A549 (cell line): ENCODE measurements around the gene CCND1. TPM values are rescaled to one million over a fixed set of nuclear protein-coding genes. Genes with fewer than 3 reads are reported as not detected.

ENCODE experiments used
- ATAC-seq, 2 experiments: fragments of 200-7000 bp in 1 of 2; fragments of >200 bp in 1 of 2; cut with Nextera tagmentation in 1 of 2; cut with Tn5 transposase in 1 of 2; 3 replicates each; pipeline versions ENCODE4 v1.8.0 to v1.9.1; 2018 to 2020; ENCODE audit warnings: mild to moderate bottlenecking in 1 of 2, moderate library complexity in 1 of 2
- CTCF ChIA-PET: fragments of 300-600 bp; sonication (Branson Sonifier 250); formaldehyde crosslinking; extraction: SDS; loops from one replicate; lab custom pipeline; 2021; ENCODE audit warnings: antibody characterized with exemption, inconsistent platforms; lab: Yijun Ruan, JAX
- POLR2A ChIA-PET: fragments of 350-600 bp; formaldehyde crosslinking; extraction: SDS; loops from one replicate; lab custom pipeline; 2021; ENCODE audit warnings: antibody characterized with exemption, inconsistent platforms; lab: Yijun Ruan, JAX
- DNase-seq, 2 experiments: peaks; one replicate each; pipeline versions ENCODE4 v3.0.0 to v3.0.0-alpha.2; 2011 to 2016; ENCODE audit warnings: low read depth in 1 of 2, low spot score in 1 of 2
- FAIRE-seq: peaks from 2 replicates; lab custom pipeline; 2011; peaks lifted over from hg19 to GRCh38; lab: Jason Lieb, UNC
- H3K27ac ChIP-seq, 2 experiments: fragments of >200 bp; sonication (Bioruptor Twin); formaldehyde crosslinking; 3 replicates each; pipeline ENCODE4 v1.5.1; 2016 to 2017
- H3K4me1 ChIP-seq: fragments of >200 bp; sonication (Bioruptor Twin); formaldehyde crosslinking; 3 replicates; pipeline ENCODE4 v1.6.1; 2016
- H3K4me2 ChIP-seq: fragments of >200 bp; sonication (Bioruptor Twin); formaldehyde crosslinking; 3 replicates; pipeline ENCODE4 v1.6.1; 2016
- H3K4me3 ChIP-seq: fragments of >200 bp; sonication (Bioruptor Twin); formaldehyde crosslinking; 3 replicates; pipeline ENCODE4 v1.5.1; 2016
- H3K9me3 ChIP-seq: fragments of >200 bp; sonication (Bioruptor Twin); formaldehyde crosslinking; 3 replicates; pipeline ENCODE4 v1.6.1; 2016
- BHLHE40 ChIP-seq: IDR thresholded peaks from 2 replicates; pipeline ENCODE4 v1.6.1; 2012; ENCODE audit warnings: low read depth, low read length, inconsistent platforms
- CBX2 ChIP-seq: fragments of 200-600 bp; sonication (generic); IDR thresholded peaks from 2 replicates; pipeline ENCODE4 v1.6.1; 2016; ENCODE audit warnings: low read depth, mild to moderate bottlenecking, borderline replicate concordance
- CHD2 ChIP-seq: fragments of 150-350 bp; IDR thresholded peaks from 2 replicates; pipeline ENCODE4 v1.6.1; 2014; ENCODE audit warnings: low read length; ENCODE audit not compliant: partially characterized antibody
- CHD4 ChIP-seq: fragments of 200-600 bp; sonication (generic); IDR thresholded peaks from 2 replicates; pipeline ENCODE4 v1.6.1; 2016; ENCODE audit warnings: antibody characterized with exemption, mild to moderate bottlenecking, borderline replicate concordance
- EHF ChIP-seq: fragments of 250-450 bp; sonication (Bioruptor Pico); IDR thresholded peaks from 2 replicates; pipeline ENCODE4 v1.5.0; 2020; ENCODE audit warnings: mild to moderate bottlenecking
- FOSB ChIP-seq: fragments of 250-450 bp; sonication (Bioruptor Pico); IDR thresholded peaks from 2 replicates; pipeline ENCODE4 v1.5.0; 2020; ENCODE audit warnings: mild to moderate bottlenecking, moderate library complexity
- HDAC2 ChIP-seq: fragments of 200-600 bp; sonication (generic); IDR thresholded peaks from 2 replicates; pipeline ENCODE4 v1.6.1; 2016
- HOXA7 ChIP-seq: fragments of 250-450 bp; sonication (Bioruptor Pico); IDR thresholded peaks from 2 replicates; pipeline ENCODE4 v1.5.0; 2020; ENCODE audit warnings: mild to moderate bottlenecking, moderate library complexity
- HOXB13 ChIP-seq: fragments of 250-450 bp; sonication (Bioruptor Pico); IDR thresholded peaks from 2 replicates; pipeline ENCODE4 v1.5.0; 2020; ENCODE audit warnings: low read depth, mild to moderate bottlenecking, moderate library complexity
- HOXB5 ChIP-seq: fragments of 250-450 bp; sonication (Bioruptor Pico); IDR thresholded peaks from 2 replicates; pipeline ENCODE4 v1.5.0; 2020; ENCODE audit warnings: mild to moderate bottlenecking, moderate library complexity
- JUN ChIP-seq, 2 experiments: fragments of >200 bp; sonication (Bioruptor Twin); formaldehyde crosslinking; IDR thresholded peaks; 2 replicates in 1 of 2; 3 replicates in 1 of 2; pipeline ENCODE4 v1.6.1; 2016 to 2017
- NFE2L2 ChIP-seq: fragments of 150-350 bp; conservative IDR thresholded peaks from 2 replicates; pipeline ENCODE4 v1.6.1; 2014; ENCODE audit warnings: low read length
- RAD21 ChIP-seq, 2 experiments: fragments of >200 bp in 1 of 2; sonication (Bioruptor Twin) in 1 of 2; formaldehyde crosslinking in 1 of 2; IDR thresholded peaks in 1 of 2; conservative IDR thresholded peaks in 1 of 2; 2 replicates in 1 of 2; 3 replicates in 1 of 2; pipeline ENCODE4 v1.6.1; 2012 to 2018; ENCODE audit warnings: inconsistent platforms in 1 of 2
- RFX5 ChIP-seq: fragments of 450-650 bp; IDR thresholded peaks from 2 replicates; pipeline ENCODE4 v1.7.1; 2014; ENCODE audit warnings: antibody characterized with exemption, mild to moderate bottlenecking, moderate library complexity
- RNF2 ChIP-seq: fragments of 200-600 bp; sonication (generic); IDR thresholded peaks from 2 replicates; pipeline ENCODE4 v1.6.1; 2016; ENCODE audit warnings: low read depth, mild to moderate bottlenecking, antibody characterized with exemption, moderate library complexity, borderline replicate concordance
- SREBF2 ChIP-seq: fragments of 450-650 bp; IDR thresholded peaks from 2 replicates; pipeline ENCODE4 v1.6.1; 2014; ENCODE audit warnings: mild to moderate bottlenecking, moderate library complexity
- TP53 ChIP-seq: fragments of 250-450 bp; sonication (Bioruptor Pico); IDR thresholded peaks from 2 replicates; pipeline ENCODE4 v1.5.0; 2021; ENCODE audit warnings: mild to moderate bottlenecking, moderate library complexity
- ZC3H11A ChIP-seq: fragments of 450-650 bp; IDR thresholded peaks from 2 replicates; pipeline ENCODE4 v1.6.1; 2014; ENCODE audit warnings: antibody characterized with exemption, mild to moderate bottlenecking
- ZFP36 ChIP-seq: fragments of 450-650 bp; IDR thresholded peaks from 2 replicates; pipeline ENCODE4 v1.6.1; 2014; ENCODE audit warnings: borderline replicate concordance; ENCODE audit not compliant: partially characterized antibody
- ZNF302 ChIP-seq: fragments of 250-450 bp; sonication (Bioruptor Pico); IDR thresholded peaks from 2 replicates; pipeline ENCODE4 v1.9.0; 2021; ENCODE audit warnings: inconsistent platforms, mild to moderate bottlenecking, moderate library complexity
- WGBS: methylation state at CpG from one replicate; pipeline ENCODE4 v1.1.6; 2017; ENCODE audit errors: missing lambda C conversion rate; 5-methylcytosine and 5-hydroxymethylcytosine counted together
- polyA plus RNA-seq, 4 experiments: library from polyadenylated mRNA; depleted of rRNA in 3 of 4; stranded (reverse); fragments of >200 nt; fragmentation: RNase III in 1 of 4; extraction: RNeasy Plus Mini Kit Qiagen cat#74134 plus additional on column Dnase treatment in 1 of 4; gene quantifications; 2 replicates in 3 of 4; 3 replicates in 1 of 4; pipeline ENCODE4 v1.2.3, GENCODE V29; 2011 to 2017
- TF ChIP-seq, protein P1 (sequence below): fragments of 450-650 bp; IDR thresholded peaks from 2 replicates; pipeline ENCODE4 v1.6.1; 2014; ENCODE audit warnings: antibody characterized with exemption
- TF ChIP-seq, protein P2 (sequence below): fragments of >200 bp; sonication (Bioruptor Twin); formaldehyde crosslinking; IDR thresholded peaks from 3 replicates; pipeline ENCODE4 v1.6.1; 2016
- TF ChIP-seq, protein P3 (sequence below): IDR thresholded peaks from 2 replicates; pipeline ENCODE4 v1.6.1; 2012; ENCODE audit warnings: low read depth, borderline replicate concordance
- TF ChIP-seq, protein P4 (sequence below): fragments of 150-350 bp; IDR thresholded peaks from 2 replicates; pipeline ENCODE4 v1.6.1; 2014; ENCODE audit warnings: low read depth, mild to moderate bottlenecking, low read length

The CCND1 gene
- polyA plus RNA-seq, 2 of the 4 experiments (the other 2 are of a cell fraction): 131 to 136 TPM

DNA sequence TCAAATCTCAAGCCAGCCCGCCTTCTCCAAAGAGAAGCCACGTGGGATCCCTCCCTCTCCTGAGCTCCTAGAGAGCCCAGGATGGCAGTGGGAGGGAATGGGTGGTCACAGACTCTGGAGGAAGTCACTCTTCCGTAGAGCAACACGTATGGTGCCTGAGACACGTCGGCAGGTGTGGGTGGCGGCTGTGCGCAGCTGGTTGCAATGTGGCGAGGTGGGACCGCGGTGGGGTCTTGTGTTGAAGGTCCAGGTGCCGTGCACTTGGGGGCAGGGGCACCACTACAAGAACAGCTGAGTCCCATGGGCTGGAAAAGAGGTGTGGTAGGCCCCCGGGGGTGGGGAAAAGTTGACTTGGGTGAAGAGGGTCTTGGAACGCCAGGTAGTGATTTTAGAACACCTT, 13.4 kb upstream of the CCND1 start:
- no peaks in the 10 kb centered on the region for H3K4me1 ChIP-seq
- H3K27ac ChIP-seq: no peak overlapping the region
- TF ChIP-seq, protein P1, sequence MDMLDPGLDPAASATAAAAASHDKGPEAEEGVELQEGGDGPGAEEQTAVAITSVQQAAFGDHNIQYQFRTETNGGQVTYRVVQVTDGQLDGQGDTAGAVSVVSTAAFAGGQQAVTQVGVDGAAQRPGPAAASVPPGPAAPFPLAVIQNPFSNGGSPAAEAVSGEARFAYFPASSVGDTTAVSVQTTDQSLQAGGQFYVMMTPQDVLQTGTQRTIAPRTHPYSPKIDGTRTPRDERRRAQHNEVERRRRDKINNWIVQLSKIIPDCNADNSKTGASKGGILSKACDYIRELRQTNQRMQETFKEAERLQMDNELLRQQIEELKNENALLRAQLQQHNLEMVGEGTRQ: no peak
- TF ChIP-seq BHLHE40 (no peak), TP53 (CRISPR knock-in tag) (no peak), CBX2 (no peak), HOXB13 (no peak), HOXB5 (CRISPR knock-in tag) (no peak), FOSB (CRISPR knock-in tag) (no peak), RAD21 (conservative IDR thresholded peaks at IDR 0.05 in 1 of 2, IDR thresholded peaks at IDR 0.05 in 1 of 2) (no peak), CHD2 (no peak), RNF2 (no peak), NFE2L2 (no peak), RFX5 (no peak), ZC3H11A (no peak), HDAC2 (no peak), ZNF302 (CRISPR knock-in tag) (no peak)
- TF ChIP-seq, protein P2, sequence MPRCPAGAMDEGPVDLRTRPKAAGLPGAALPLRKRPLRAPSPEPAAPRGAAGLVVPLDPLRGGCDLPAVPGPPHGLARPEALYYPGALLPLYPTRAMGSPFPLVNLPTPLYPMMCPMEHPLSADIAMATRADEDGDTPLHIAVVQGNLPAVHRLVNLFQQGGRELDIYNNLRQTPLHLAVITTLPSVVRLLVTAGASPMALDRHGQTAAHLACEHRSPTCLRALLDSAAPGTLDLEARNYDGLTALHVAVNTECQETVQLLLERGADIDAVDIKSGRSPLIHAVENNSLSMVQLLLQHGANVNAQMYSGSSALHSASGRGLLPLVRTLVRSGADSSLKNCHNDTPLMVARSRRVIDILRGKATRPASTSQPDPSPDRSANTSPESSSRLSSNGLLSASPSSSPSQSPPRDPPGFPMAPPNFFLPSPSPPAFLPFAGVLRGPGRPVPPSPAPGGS: no peak
- TF ChIP-seq, protein P3, sequence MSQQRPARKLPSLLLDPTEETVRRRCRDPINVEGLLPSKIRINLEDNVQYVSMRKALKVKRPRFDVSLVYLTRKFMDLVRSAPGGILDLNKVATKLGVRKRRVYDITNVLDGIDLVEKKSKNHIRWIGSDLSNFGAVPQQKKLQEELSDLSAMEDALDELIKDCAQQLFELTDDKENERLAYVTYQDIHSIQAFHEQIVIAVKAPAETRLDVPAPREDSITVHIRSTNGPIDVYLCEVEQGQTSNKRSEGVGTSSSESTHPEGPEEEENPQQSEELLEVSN: no peak
- no peak overlapping the region for H3K4me3 ChIP-seq
- H3K9me3 ChIP-seq: peaks cover 10% of the 10 kb centered on the region
- no peak overlapping the region for H3K4me2 ChIP-seq
- ChIA-PET POLR2A (no interaction called here), CTCF (interaction anchor here (0.9 to 2.0 kb wide), 5 partner anchors 10 to 526 kb away, joined by 3 to 5 read pairs (median 3); no protein-coding TSS in a partner anchor)
- no peak for DNase-seq
- no peak for FAIRE-seq
- no peak for ATAC-seq
- WGBS: 72% methylated on average over 14 of the region's 14 CpGs

DNA sequence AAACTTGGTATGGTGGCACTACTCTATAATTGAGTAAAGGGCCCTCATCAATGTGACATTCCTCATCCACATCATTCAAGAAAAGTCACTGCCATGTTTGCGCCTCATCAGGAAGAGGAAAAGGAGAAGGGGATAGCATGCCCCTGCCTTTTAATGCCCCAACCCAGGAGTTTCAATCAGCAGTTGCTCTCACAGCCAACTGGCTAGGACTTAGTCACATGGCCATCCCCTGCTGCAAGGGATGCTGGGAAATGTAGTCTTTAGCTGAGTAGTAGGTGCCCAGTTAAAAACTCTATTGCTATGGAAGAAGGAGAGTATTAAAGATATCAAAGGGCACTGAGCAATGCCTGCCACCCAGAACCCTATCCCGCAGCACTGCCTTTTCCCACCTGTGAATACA, 10.9 kb upstream of the CCND1 start:
- no peak overlapping the region for H3K4me2 ChIP-seq
- FAIRE-seq: no peak
- ChIA-PET POLR2A (no interaction called here), CTCF (no interaction called here)
- no peak overlapping the region for H3K27ac ChIP-seq
- no peak overlapping the region for H3K4me3 ChIP-seq
- no peak for TF ChIP-seq ZC3H11A
- TF ChIP-seq, protein P1: peak; percentile 80
- TF ChIP-seq, all 56 proteins: peak for 1
- 79% methylated on average over 2 of the region's 2 CpGs for WGBS
- H3K4me1 ChIP-seq: no peaks in the 10 kb centered on the region
- ATAC-seq: peak; percentile 61 to 83; a peak in 3 of 6 replicates
- H3K9me3 ChIP-seq: peaks cover 10% of the 10 kb centered on the region
- DNase-seq: peak in 1 of 2 experiments; percentile 47

DNA sequence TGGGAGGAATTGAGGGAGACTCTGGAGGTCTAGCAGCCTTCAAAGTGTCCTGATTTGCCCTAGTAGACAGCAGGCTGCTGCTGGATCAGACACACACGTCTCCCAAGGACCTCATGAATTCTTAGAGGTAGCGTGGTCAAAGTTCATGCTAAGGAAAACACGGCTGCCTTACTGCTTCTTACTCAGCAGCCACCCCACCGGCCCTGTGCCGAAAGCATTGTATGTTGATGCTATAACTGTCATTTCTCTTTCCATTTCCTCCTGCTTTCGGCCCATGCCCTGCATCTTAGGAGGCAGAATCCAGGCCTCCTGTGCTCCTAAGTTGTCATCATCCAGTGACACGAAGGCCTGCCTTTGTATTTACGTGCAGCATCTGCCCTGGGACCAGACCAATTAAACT, 10.5 kb upstream of the CCND1 start:
- Histone ChIP-seq H3K4me2 (no peak overlapping the region), H3K4me3 (no peak overlapping the region), H3K4me1 (no peaks in the 10 kb centered on the region), H3K27ac (no peak overlapping the region), H3K9me3 (peaks cover 10% of the 10 kb centered on the region)
- CTCF ChIA-PET: no interaction called here
- DNase-seq (no peak), ATAC-seq (no peak), FAIRE-seq (no peak)
- POLR2A ChIA-PET: no interaction called here
- 80% methylated on average over 8 of the region's 8 CpGs for WGBS
- TF ChIP-seq SREBF2: no peak
- TF ChIP-seq EHF (CRISPR knock-in tag): no peak
- TF ChIP-seq HOXA7 (CRISPR knock-in tag): no peak
- TF ChIP-seq JUN (IDR thresholded peaks at IDR 0.05): no peak
- TF ChIP-seq, protein P4, sequence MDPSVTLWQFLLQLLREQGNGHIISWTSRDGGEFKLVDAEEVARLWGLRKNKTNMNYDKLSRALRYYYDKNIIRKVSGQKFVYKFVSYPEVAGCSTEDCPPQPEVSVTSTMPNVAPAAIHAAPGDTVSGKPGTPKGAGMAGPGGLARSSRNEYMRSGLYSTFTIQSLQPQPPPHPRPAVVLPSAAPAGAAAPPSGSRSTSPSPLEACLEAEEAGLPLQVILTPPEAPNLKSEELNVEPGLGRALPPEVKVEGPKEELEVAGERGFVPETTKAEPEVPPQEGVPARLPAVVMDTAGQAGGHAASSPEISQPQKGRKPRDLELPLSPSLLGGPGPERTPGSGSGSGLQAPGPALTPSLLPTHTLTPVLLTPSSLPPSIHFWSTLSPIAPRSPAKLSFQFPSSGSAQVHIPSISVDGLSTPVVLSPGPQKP: no peak
- no peak for TF ChIP-seq ZFP36
- TF ChIP-seq CHD4: no peak
- no peak for TF ChIP-seq ZNF302 (CRISPR knock-in tag)
